Measurements from ENCODE around the gene TBC1D5. TPM values are rescaled to one million over a fixed set of nuclear protein-coding genes. Genes with fewer than 3 reads are reported as not detected.

TBC1D5 gene
- total and polyA plus RNA-seq, 2 of the 4 experiments (the other 2 are of a cell fraction), result 16.4 to 57.0 TPM

GRCh38 chr3:17514597-17514996, 227.8 kb downstream of the TBC1D5 start:
- no peaks in the 10 kb centered on the region for H3K9me3 ChIP-seq (ENCODE audit: control insufficient read depth, insufficient read depth, low read length)
- H3K9me1 ChIP-seq (ENCODE audit: insufficient read depth, low read length), result peaks cover 2% of the 10 kb centered on the region; the same call in 1 of the 2 replicates
- ATAC-seq (ENCODE audit: low read depth) (no peak), DNase-seq (no peak)
- no peak overlapping the region for H3K4me2 ChIP-seq (ENCODE audit: low read depth, low read length)
- H2BK120ac ChIP-seq (ENCODE audit: low read depth, low read length), result no peak overlapping the region
- no TSS peak for BruUV-seq (replicated peaks)
- H2BK15ac ChIP-seq (ENCODE audit: low read depth, low read length), result no peak overlapping the region
- in situ Hi-C loops (cut with MboI; ENCODE audit: low sequenced_read_pairs), result no loop called here
- no peak overlapping the region for H3K4ac ChIP-seq (ENCODE audit: low read depth, low read length)
- no peak overlapping the region for H3K4me3 ChIP-seq (ENCODE audit: insufficient read depth, low read depth, low read length)
- no peak overlapping the region for H3K27ac ChIP-seq (ENCODE audit: insufficient read depth, low read length)
- dilution Hi-C loops (cut with HindIII; ENCODE audit: low sequenced_read_pairs, unreplicated experiment), result no loop called here
- no peaks in the 10 kb centered on the region for H3K36me3 ChIP-seq (ENCODE audit: control insufficient read depth, insufficient read depth, low read length)
- H3K4me1 ChIP-seq (ENCODE audit: control insufficient read depth, insufficient read depth, low read length), result peaks cover 5% of the 10 kb centered on the region; the same call in 1 of the 2 replicates
- no peak overlapping the region for H2BK20ac ChIP-seq (ENCODE audit: low read depth, low read length)
- no peak overlapping the region for H2BK5ac ChIP-seq (ENCODE audit: low read depth, low read length, poor library complexity, severe bottlenecking)
- H4K91ac ChIP-seq (ENCODE audit: insufficient read depth, low read depth, low read length), result no peak overlapping the region
- H4K20me1 ChIP-seq (ENCODE audit: insufficient read depth, low read length), result no peaks in the 10 kb centered on the region
- H3K56ac ChIP-seq (ENCODE audit: extremely low read depth, insufficient read depth, low read length), result no peak overlapping the region
- no peak overlapping the region for H2AK5ac ChIP-seq (ENCODE audit: low read depth, low read length)
- H2AFZ ChIP-seq (replicated peaks; ENCODE audit: low read length, poor library complexity), result no peak overlapping the region
- H3K18ac ChIP-seq (ENCODE audit: low read depth, low read length), result peak overlapping the region; percentile 18; the same call in 1 of the 2 replicates
- intact Hi-C loops (cut with micrococcal nuclease), result no loop called here
- no peak overlapping the region for H4K8ac ChIP-seq (ENCODE audit: low read depth in 2 of 2, low read length in 2 of 2)
- ChIA-PET POLR2A (ENCODE audit: unreplicated experiment) (no interaction called here), CTCF (no interaction called here)
- H2AK9ac ChIP-seq (replicated peaks; ENCODE audit: low read depth, low read length, poor library complexity), result no peak overlapping the region
- no peak overlapping the region for H3K23ac ChIP-seq (ENCODE audit: low read depth, low read length)
- no peaks in the 10 kb centered on the region for H3K79me1 ChIP-seq (ENCODE audit: low read depth in 1 of 2, low read length in 2 of 2)
- TF ChIP-seq USF2 (IDR thresholded peaks at IDR 0.05; ENCODE audit: low read depth, low read length) (no peak), RCOR1 (IDR thresholded peaks at IDR 0.05; ENCODE audit: insufficient replicate concordance, low read length) (no peak), ELK1 (IDR thresholded peaks at IDR 0.05; ENCODE audit: borderline replicate concordance, low read depth, low read length) (no peak), CTCF (conservative IDR thresholded peaks at IDR 0.05; ENCODE audit: low read depth, low read length) (no peak), MAZ (IDR thresholded peaks at IDR 0.05; ENCODE audit: borderline replicate concordance, low read depth, low read length) (no peak), CHD1 (IDR thresholded peaks at IDR 0.05; ENCODE audit: low read depth, low read length) (no peak), SMC3 (IDR thresholded peaks at IDR 0.05; ENCODE audit: low read depth, low read length) (no peak), MXI1 (IDR thresholded peaks at IDR 0.05; ENCODE audit: borderline replicate concordance, low read depth, low read length) (no peak), POLR2A (IDR thresholded peaks at IDR 0.05; ENCODE audit: low read depth, low read length) (no peak), NFE2L2 (IDR thresholded peaks at IDR 0.05; ENCODE audit: low read depth, low read length) (no peak), RFX5 (IDR thresholded peaks at IDR 0.05; ENCODE audit: low read depth, low read length) (no peak), RAD21 (IDR thresholded peaks at IDR 0.05; ENCODE audit: low read length) (no peak)
- H4K5ac ChIP-seq (ENCODE audit: low read depth, low read length), result no peak overlapping the region
- 0 out of 2 replicates have a peak overlapping the region, but pooled peaks have one; percentile 21 for H3K14ac ChIP-seq (replicated peaks; ENCODE audit: low read depth, low read length)
- H3K27me3 ChIP-seq (ENCODE audit: control insufficient read depth, insufficient read depth, low read length), result no peaks in the 10 kb centered on the region
- no peak overlapping the region for H3K9ac ChIP-seq (ENCODE audit: low read depth, low read length)

Data from IMR-90 (cell line).